Cardiac septum (tissue), 1 donor: Measurements from ENCODE around the gene PLEK. TPM values are rescaled to one million over a fixed set of nuclear protein-coding genes. Genes with fewer than 3 reads are reported as not detected.

Experiments used
- DNase-seq: peaks from one replicate; pipeline ENCODE4 v3.0.0-alpha.2; 2020; ENCODE audit warnings: low spot score
- intact Hi-C: fragments of 100-400 bp; cut with DNase I; formaldehyde crosslinking; loops from one replicate; pipeline ENCODE4 v1.14.0; 2022
- total RNA-seq: library from RNA; stranded (reverse); fragmentation: NEBNext Ultra II Directional; extraction: Animal tissue kit (Norgen Biotek cat#: 25700); gene quantifications from one replicate; pipeline ENCODE4 v1.2.1, GENCODE V29; 2021
- donor health status: DM: no; HTN: no; CAD: no.

PLEK gene
- total RNA-seq, 1 donor from 2014 or later, result 3.7 TPM

- intact Hi-C loops, result no loop called here
- DNase-seq, result no peak
Observed at GRCh38 chr2:68411397-68412126, 46.5 kb downstream of the PLEK start.

GRCh38 chr2:68412127-68412819 is 47.2 kb downstream of the PLEK start:
- DNase-seq, result no peak
- intact Hi-C loops, result no loop called here

GRCh38 chr2:68413466-68413865 is 48.4 kb downstream of the PLEK start:
- DNase-seq, result no peak
- intact Hi-C loops, result no loop called here

GRCh38 chr2:68414452-68414851 is 49.4 kb downstream of the PLEK start:
- intact Hi-C loops, result no loop called here
- DNase-seq, result no peak

- intact Hi-C loops, result no loop called here
- no peak for DNase-seq
Observed at GRCh38 chr2:68414876-68415275, 49.8 kb downstream of the PLEK start.

- no peak for DNase-seq
- intact Hi-C loops, result no loop called here
Observed at GRCh38 chr2:68415521-68415920, 50.4 kb downstream of the PLEK start.

- no peak for DNase-seq
- intact Hi-C loops, result no loop called here
Observed at GRCh38 chr2:68416081-68416675, 51.1 kb downstream of the PLEK start.

- no peak for DNase-seq
- intact Hi-C loops, result no loop called here
Observed at GRCh38 chr2:68417926-68418325, 52.8 kb downstream of the PLEK start.

- intact Hi-C loops, result no loop called here
- DNase-seq, result no peak
Observed at GRCh38 chr2:68418419-68418818, 53.3 kb downstream of the PLEK start.

GRCh38 chr2:68418855-68419254 is 53.8 kb downstream of the PLEK start:
- no peak for DNase-seq
- intact Hi-C loops, result no loop called here

GRCh38 chr2:68420254-68420910 is 55.3 kb downstream of the PLEK start:
- DNase-seq, result no peak
- intact Hi-C loops, result no loop called here

GRCh38 chr2:68423966-68424650 is 59.0 kb downstream of the PLEK start:
- no peak for DNase-seq

GRCh38 chr2:68425503-68425902 is 60.4 kb downstream of the PLEK start:
- no peak for DNase-seq
- intact Hi-C loops, result no loop called here

More at GRCh38 chr2:68423966-68424650, 59.0 kb downstream of the PLEK start:
- intact Hi-C loops, result no loop called here

GRCh38 chr2:68426446-68426845 is 61.4 kb downstream of the PLEK start:
- intact Hi-C loops, result no loop called here
- DNase-seq, result no peak

- DNase-seq, result no peak
- intact Hi-C loops, result no loop called here
Observed at GRCh38 chr2:68426848-68427579, 61.9 kb downstream of the PLEK start.

- intact Hi-C loops, result no loop called here
- no peak for DNase-seq
Observed at GRCh38 chr2:68428126-68428525, 63.0 kb downstream of the PLEK start.

GRCh38 chr2:68428746-68429145 is 63.7 kb downstream of the PLEK start:
- DNase-seq, result no peak
- intact Hi-C loops, result no loop called here

- DNase-seq, result no peak
- intact Hi-C loops, result no loop called here
Observed at GRCh38 chr2:68429311-68429826, 64.3 kb downstream of the PLEK start.
